Liver (tissue), 9 donors: Measurements from ENCODE around the gene CENPN. TPM values are rescaled to one million over a fixed set of nuclear protein-coding genes. Genes with fewer than 3 reads are reported as not detected.
A peak's percentile ranks its signal among the peaks of the same experiment; 100 is the strongest.

Experiments used
- DNase-seq: peaks from one replicate; pipeline ENCODE4 v3.0.0-alpha.2; 2017; ENCODE audit warnings: low spot score
- H3K27ac ChIP-seq, 2 donors: one replicate each; pipeline ENCODE4 v1.7.0; 2013; ENCODE audit warnings: inconsistent platforms in 2 of 2, low read length in 2 of 2, control low read depth in 1 of 2, low read depth in 1 of 2, mild to moderate bottlenecking in 1 of 2
- H3K27me3 ChIP-seq, 4 donors: one replicate each; pipeline versions ENCODE4 v1.6.1 to v1.7.0; 2013; ENCODE audit warnings: low read length in 3 of 4, inconsistent platforms in 1 of 4, mild to moderate bottlenecking in 1 of 4, moderate library complexity in 1 of 4; ENCODE audit not compliant: control insufficient read depth in 4 of 4, insufficient read depth in 4 of 4
- H3K36me3 ChIP-seq, 4 donors: one replicate each; pipeline versions ENCODE4 v1.6.1 to v1.7.0; 2013; ENCODE audit warnings: low read length in 3 of 4, mild to moderate bottlenecking in 3 of 4, low read depth in 1 of 4, moderate library complexity in 1 of 4; ENCODE audit not compliant: control insufficient read depth in 4 of 4, insufficient read depth in 3 of 4
- H3K4me1 ChIP-seq, 4 donors: one replicate each; pipeline versions ENCODE4 v1.6.1 to v1.7.0; 2013; ENCODE audit warnings: low read length in 3 of 4, mild to moderate bottlenecking in 3 of 4, moderate library complexity in 1 of 4; ENCODE audit not compliant: control insufficient read depth in 4 of 4, insufficient read depth in 4 of 4
- H3K4me3 ChIP-seq, 3 donors: one replicate each; pipeline versions ENCODE4 v1.6.1 to v1.7.0; 2013; ENCODE audit warnings: low read length in 3 of 3, control low read depth in 1 of 3, low read depth in 1 of 3, mild to moderate bottlenecking in 1 of 3
- H3K9ac ChIP-seq, 2 donors: one replicate each; pipeline ENCODE4 v1.7.0; 2013; ENCODE audit warnings: low read length in 2 of 2, mild to moderate bottlenecking in 2 of 2, moderate library complexity in 2 of 2, control low read depth in 1 of 2, low read depth in 1 of 2
- H3K9me3 ChIP-seq, 4 donors: one replicate each; pipeline versions ENCODE4 v1.6.1 to v1.7.0; 2013; ENCODE audit warnings: low read length in 3 of 4; ENCODE audit not compliant: control insufficient read depth in 4 of 4
- CTCF ChIP-seq: fragments of 150-350 bp; IDR thresholded peaks from 2 replicates; pipeline ENCODE4 v1.5.1; 2017; ENCODE audit warnings: improper control_type of control experiment, low read depth, low read length; ENCODE audit not compliant: missing input control
- EGR1 ChIP-seq, 2 donors: IDR thresholded peaks; 2 replicates each; pipeline ENCODE4 v1.6.1; 2016 to 2018; ENCODE audit warnings: antibody characterized with exemption in 2 of 2, low read depth in 2 of 2
- FOXA1 ChIP-seq: IDR thresholded peaks from 2 replicates; pipeline ENCODE4 v1.6.1; 2016; ENCODE audit warnings: antibody characterized with exemption
- FOXA2 ChIP-seq: IDR thresholded peaks from 2 replicates; pipeline ENCODE4 v1.6.1; 2016; ENCODE audit warnings: antibody characterized with exemption
- GABPA ChIP-seq, 2 donors: IDR thresholded peaks in 1 of 2; conservative IDR thresholded peaks in 1 of 2; 2 replicates each; pipeline ENCODE4 v1.6.1; 2016; ENCODE audit warnings: antibody characterized with exemption in 2 of 2, mild to moderate bottlenecking in 1 of 2, moderate library complexity in 1 of 2
- HNF4A ChIP-seq, 2 donors: conservative IDR thresholded peaks; 2 replicates each; pipeline ENCODE4 v1.6.1; 2016; ENCODE audit warnings: antibody characterized with exemption in 2 of 2, mild to moderate bottlenecking in 2 of 2
- HNF4G ChIP-seq: IDR thresholded peaks from 2 replicates; pipeline ENCODE4 v1.6.1; 2016; ENCODE audit warnings: antibody characterized with exemption
- JUND ChIP-seq, 2 donors: IDR thresholded peaks; 2 replicates each; pipeline ENCODE4 v1.6.1; 2016; ENCODE audit warnings: antibody characterized with exemption in 2 of 2
- MAX ChIP-seq: IDR thresholded peaks from 2 replicates; pipeline ENCODE4 v1.6.1; 2016; ENCODE audit warnings: antibody characterized with exemption
- NR2F2 ChIP-seq: IDR thresholded peaks from 2 replicates; pipeline ENCODE4 v1.6.1; 2016; ENCODE audit warnings: antibody characterized with exemption
- RAD21 ChIP-seq, 2 donors: IDR thresholded peaks; 2 replicates each; pipeline ENCODE4 v1.6.1; 2016; ENCODE audit warnings: antibody characterized with exemption in 2 of 2, mild to moderate bottlenecking in 2 of 2
- REST ChIP-seq: IDR thresholded peaks from 2 replicates; pipeline ENCODE4 v1.6.1; 2016; ENCODE audit warnings: antibody characterized with exemption, mild to moderate bottlenecking
- RXRA ChIP-seq, 2 donors: IDR thresholded peaks; 2 replicates each; pipeline ENCODE4 v1.6.1; 2017 to 2018; ENCODE audit warnings: antibody characterized with exemption in 2 of 2, mild to moderate bottlenecking in 1 of 2
- SP1 ChIP-seq: IDR thresholded peaks from 2 replicates; pipeline ENCODE4 v1.6.1; 2018; ENCODE audit warnings: antibody characterized with exemption, mild to moderate bottlenecking
- TAF1 ChIP-seq: conservative IDR thresholded peaks from 2 replicates; pipeline ENCODE4 v1.6.1; 2016; ENCODE audit warnings: antibody characterized with exemption, mild to moderate bottlenecking
- YY1 ChIP-seq: IDR thresholded peaks from 2 replicates; pipeline ENCODE4 v1.6.1; 2016; ENCODE audit warnings: antibody characterized with exemption, mild to moderate bottlenecking
- WGBS: extraction: QIAGEN DNeasy Blood & Tissue Kit; methylation state at CpG from one replicate; pipeline ENCODE4 v1.1.7; 2013; 5-methylcytosine and 5-hydroxymethylcytosine counted together
- polyA plus RNA-seq, 2 donors: library from polyadenylated mRNA; stranded (reverse) in 1 of 2; unstranded in 1 of 2; fragments of 200-250 nt in 1 of 2; fragments of >200 nt in 1 of 2; fragmentation: Nextera tagmentation in 1 of 2; extraction: Ambion mirVana in 1 of 2; gene quantifications; one replicate each; pipeline versions ENCODE4 v1.2.1 to v1.2.3, GENCODE V29; 2013 to 2015
- total RNA-seq, 2 donors: library from RNA; depleted of rRNA; stranded (reverse); fragments of >200 nt; gene quantifications; one replicate each; pipeline ENCODE4 v1.2.3, GENCODE V29; 2014
- TF ChIP-seq, protein P1 (sequence below): IDR thresholded peaks from 2 replicates; pipeline ENCODE4 v1.6.1; 2016; ENCODE audit warnings: antibody characterized with exemption
- TF ChIP-seq, protein P2 (sequence below): IDR thresholded peaks from 2 replicates; pipeline ENCODE4 v1.6.1; 2016; ENCODE audit warnings: antibody characterized with exemption
- donor health status: healthy.
- donor health status: healthy.
- donor health status: healthy.
- donor health status: healthy.
- donor health status: healthy.

Gene CENPN
- total and polyA plus RNA-seq, 4 donors, result 1.8 to 30.8 (median 7.9) TPM

- peak overlapping the region; percentile 77 to 89 for H3K9ac ChIP-seq
- H3K4me1 ChIP-seq, result peaks cover 8 to 17% (median 13%) of the 10 kb centered on the region in 4 donors
- DNase-seq, result peak; percentile 54
- peaks cover 0 to 5% (median under 1%) of the 10 kb centered on the region in 4 donors for H3K36me3 ChIP-seq
- TF ChIP-seq JUND (IDR thresholded peaks at IDR 0.05) (no peak), CTCF (peak; percentile 7)
- H3K4me3 ChIP-seq, result peak overlapping the region; percentile 67 to 91 (median 80)
- WGBS, result under 1% methylated on average over 80 of the region's 80 CpGs
- H3K27ac ChIP-seq, result peak overlapping the region; percentile 19 to 25
- H3K9me3 ChIP-seq, result no peaks in the 10 kb centered on the region
- H3K27me3 ChIP-seq, result no peaks in the 10 kb centered on the region
Observed at GRCh38 chr16:81035975-81036750, 29.1 kb downstream of the CENPN start.

GRCh38 chr16:81036751-81037350 lies 29.8 kb downstream of the CENPN start:
- H3K27me3 ChIP-seq, result no peaks in the 10 kb centered on the region
- peaks cover 4 to 11% (median 6%) of the 10 kb centered on the region in 4 donors for H3K36me3 ChIP-seq
- WGBS, result 36% methylated on average over 10 of the region's 10 CpGs
- H3K4me1 ChIP-seq, result peaks cover 8 to 17% (median 13%) of the 10 kb centered on the region in 4 donors
- H3K9me3 ChIP-seq, result no peaks in the 10 kb centered on the region
- H3K4me3 ChIP-seq, result peak overlapping the region; percentile 67 to 91 (median 80)
- peak overlapping the region; percentile 77 to 89 for H3K9ac ChIP-seq
- TF ChIP-seq JUND (IDR thresholded peaks at IDR 0.05) (no peak), RXRA (IDR thresholded peaks at IDR 0.05) (no peak), TAF1 (no peak), SP1 (no peak)
- TF ChIP-seq, protein P1, sequence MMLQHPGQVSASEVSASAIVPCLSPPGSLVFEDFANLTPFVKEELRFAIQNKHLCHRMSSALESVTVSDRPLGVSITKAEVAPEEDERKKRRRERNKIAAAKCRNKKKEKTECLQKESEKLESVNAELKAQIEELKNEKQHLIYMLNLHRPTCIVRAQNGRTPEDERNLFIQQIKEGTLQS, result no peak
- H3K27ac ChIP-seq, result peak overlapping the region in 1 of 2 donors; percentile 19
- DNase-seq, result no peak

- no peak for DNase-seq
- no peaks in the 10 kb centered on the region for H3K9me3 ChIP-seq
- 92% methylated on average over 2 of the region's 2 CpGs for WGBS
- H3K27ac ChIP-seq, result no peak overlapping the region
- H3K9ac ChIP-seq, result no peak overlapping the region
- peaks cover 8 to 17% (median 13%) of the 10 kb centered on the region in 4 donors for H3K4me1 ChIP-seq
- H3K27me3 ChIP-seq, result no peaks in the 10 kb centered on the region
- H3K36me3 ChIP-seq, result peaks cover 5 to 39% (median 35%) of the 10 kb centered on the region in 4 donors
- no peak overlapping the region for H3K4me3 ChIP-seq
- TF ChIP-seq REST (no peak), NR2F2 (no peak), GABPA (IDR thresholded peaks at IDR 0.05 in 1 of 2, conservative IDR thresholded peaks at IDR 0.05 in 1 of 2) (no peak), HNF4A (conservative IDR thresholded peaks at IDR 0.05) (no peak), FOXA1 (no peak), JUND (IDR thresholded peaks at IDR 0.05) (no peak), HNF4G (no peak), RAD21 (IDR thresholded peaks at IDR 0.05) (no peak), YY1 (no peak), RXRA (IDR thresholded peaks at IDR 0.05) (no peak), EGR1 (IDR thresholded peaks at IDR 0.05; ENCODE audit: low read depth in 2 of 2) (no peak), MAX (no peak), FOXA2 (no peak)
- TF ChIP-seq, protein P1, result no peak
- TF ChIP-seq, protein P2, sequence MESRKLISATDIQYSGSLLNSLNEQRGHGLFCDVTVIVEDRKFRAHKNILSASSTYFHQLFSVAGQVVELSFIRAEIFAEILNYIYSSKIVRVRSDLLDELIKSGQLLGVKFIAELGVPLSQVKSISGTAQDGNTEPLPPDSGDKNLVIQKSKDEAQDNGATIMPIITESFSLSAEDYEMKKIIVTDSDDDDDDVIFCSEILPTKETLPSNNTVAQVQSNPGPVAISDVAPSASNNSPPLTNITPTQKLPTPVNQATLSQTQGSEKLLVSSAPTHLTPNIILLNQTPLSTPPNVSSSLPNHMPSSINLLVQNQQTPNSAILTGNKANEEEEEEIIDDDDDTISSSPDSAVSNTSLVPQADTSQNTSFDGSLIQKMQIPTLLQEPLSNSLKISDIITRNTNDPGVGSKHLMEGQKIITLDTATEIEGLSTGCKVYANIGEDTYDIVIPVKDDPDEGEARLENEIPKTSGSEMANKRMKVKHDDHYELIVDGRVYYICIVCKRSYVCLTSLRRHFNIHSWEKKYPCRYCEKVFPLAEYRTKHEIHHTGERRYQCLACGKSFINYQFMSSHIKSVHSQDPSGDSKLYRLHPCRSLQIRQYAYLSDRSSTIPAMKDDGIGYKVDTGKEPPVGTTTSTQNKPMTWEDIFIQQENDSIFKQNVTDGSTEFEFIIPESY, result no peak
Observed at GRCh38 chr16:81040131-81040530, 33.1 kb downstream of the CENPN start.
